OCI-LY7 (cell line): ENCODE data around the gene LMOD1.

Experiments
- CTCF ChIP-seq: fragments of 200-600 bp; sonication (generic); conservative IDR thresholded peaks from 2 replicates; pipeline ENCODE4 v1.5.1; 2014; ENCODE audit warnings: mild to moderate bottlenecking, antibody characterized with exemption, low read length, moderate library complexity, mixed read lengths
- EZH2phosphoT487 ChIP-seq: fragments of 200-600 bp; sonication (generic); IDR thresholded peaks from 2 replicates; pipeline ENCODE4 v1.6.1; 2018; ENCODE audit warnings: low read depth, borderline replicate concordance, mild to moderate bottlenecking, mixed run types, antibody characterized with exemption, low read length, moderate library complexity, mixed read lengths

GRCh38 chr1:201893431-201893830 is 52.9 kb downstream of the LMOD1 start:
- TF ChIP-seq CTCF (no peak), EZH2phosphoT487 (no peak)
